ENCODE data around the gene ATAD2B. TPM values are rescaled to one million over a fixed set of nuclear protein-coding genes. Genes with fewer than 3 reads are reported as not detected.

Gene ATAD2B
- polyA plus RNA-seq, 1 of the 3 experiments (the other 2 are of a cell fraction), result 1.3 TPM

DNA sequence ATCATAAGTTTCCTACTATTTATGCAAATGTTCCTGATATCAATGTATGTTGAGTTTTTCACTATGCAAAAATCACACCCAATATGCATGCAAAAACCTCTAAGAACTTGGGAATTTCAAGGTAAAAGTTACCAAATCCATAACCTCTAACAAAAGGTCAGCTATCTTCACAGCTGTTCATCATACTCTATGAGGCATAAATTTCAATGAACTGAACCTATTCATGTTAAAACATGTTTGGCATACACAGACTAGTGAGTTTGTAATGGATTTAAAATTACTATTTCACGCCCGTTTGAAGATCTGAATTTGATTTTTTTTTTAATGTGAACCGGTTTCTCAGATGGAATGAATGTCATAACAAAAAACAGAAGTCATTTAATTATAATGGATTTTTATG, 100.2 kb downstream of the ATAD2B start:
- no peaks in the 10 kb centered on the region; a peak in 1 of 4 replicates for H3K4me1 ChIP-seq (ENCODE audit: control insufficient read depth in 1 of 2, insufficient read depth in 2 of 2, low read depth in 1 of 2, low read length in 1 of 2)
- H3K27me3 ChIP-seq (ENCODE audit: insufficient read depth), result no peaks in the 10 kb centered on the region
- no peaks in the 10 kb centered on the region for H3K79me2 ChIP-seq (ENCODE audit: insufficient read depth)
- H3F3A ChIP-seq (replicated peaks; ENCODE audit: insufficient read depth), result peaks cover 19% of the 10 kb centered on the region
- CTCF ChIA-PET, result interaction anchor here (1.3 to 8.2 kb wide), 3 partner anchors 11 to 256 kb away, joined by 5 to 72 read pairs (median 68); partner anchors contain the start of genes ATAD2B and TP53I3
- TF ChIP-seq IRF3 (IDR thresholded peaks at IDR 0.05; ENCODE audit: low read depth, low read length), result no peak
- no peak for TF ChIP-seq ELF1 (IDR thresholded peaks at IDR 0.05)
- no peak for TF ChIP-seq MEF2A (IDR thresholded peaks at IDR 0.05; ENCODE audit: borderline replicate concordance, low read depth)
- no peak for TF ChIP-seq CHD2 (IDR thresholded peaks at IDR 0.05; ENCODE audit: low read length, partially characterized antibody)
- no peak for TF ChIP-seq PBX3 (IDR thresholded peaks at IDR 0.05)
- H4K20me1 ChIP-seq (ENCODE audit: insufficient read depth), result no peaks in the 10 kb centered on the region
- no peaks in the 10 kb centered on the region for H3K9me2 ChIP-seq
- WGBS (ENCODE audit: low lambda C conversion rate), result 91% methylated on average over 3 of the region's 3 CpGs
- H3K4me3 ChIP-seq (ENCODE audit: low read depth in 2 of 2, low read length in 1 of 2), result no peak overlapping the region
- POLR2A ChIA-PET, result no interaction called here
- H3K9me3 ChIP-seq, result no peaks in the 10 kb centered on the region
- H3K9ac ChIP-seq, result no peak overlapping the region
- DNase-seq, result no peak
- H2AFZ ChIP-seq (ENCODE audit: low read depth), result no peak overlapping the region
- no peak overlapping the region for H3K4me2 ChIP-seq
- no peak overlapping the region for H3K27ac ChIP-seq (ENCODE audit: low read depth in 2 of 2, low read length in 1 of 2)
- peaks cover 6 to 7% of the 10 kb centered on the region in 2 experiments for H3K36me3 ChIP-seq (replicated peaks in 1 of 2; ENCODE audit: control insufficient read depth in 1 of 2, insufficient read depth in 2 of 2, low read length in 1 of 2)

DNA sequence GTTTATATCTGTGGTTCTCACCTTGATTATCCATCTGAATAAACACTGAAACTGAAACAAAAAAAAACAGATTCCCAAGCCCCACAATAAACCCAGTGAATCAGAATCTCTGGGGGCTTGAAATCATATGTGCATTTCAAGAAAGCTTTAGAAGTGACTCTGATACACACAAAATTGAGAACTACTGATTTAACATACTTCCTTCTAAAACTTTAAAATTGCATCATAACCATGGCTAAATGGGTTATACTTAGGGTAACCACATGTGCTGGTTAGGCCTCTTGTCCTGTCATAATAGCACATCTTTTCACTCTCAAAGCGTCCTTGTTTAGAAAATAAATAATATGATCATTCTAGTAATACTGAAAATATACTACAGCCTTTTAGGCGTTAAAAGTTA, 100.9 kb downstream of the ATAD2B start:
- POLR2A ChIA-PET, result no interaction called here
- Histone ChIP-seq H3K9me3 (no peaks in the 10 kb centered on the region), H2AFZ (ENCODE audit: low read depth) (no peak overlapping the region), H4K20me1 (ENCODE audit: insufficient read depth) (no peaks in the 10 kb centered on the region), H3K4me2 (no peak overlapping the region), H3K9ac (no peak overlapping the region), H3K4me3 (ENCODE audit: low read depth in 2 of 2, low read length in 1 of 2) (no peak overlapping the region), H3F3A (replicated peaks; ENCODE audit: insufficient read depth) (peaks cover 19% of the 10 kb centered on the region), H3K27ac (ENCODE audit: low read depth in 2 of 2, low read length in 1 of 2) (no peak overlapping the region), H3K4me1 (ENCODE audit: control insufficient read depth in 1 of 2, insufficient read depth in 2 of 2, low read depth in 1 of 2, low read length in 1 of 2) (no peaks in the 10 kb centered on the region; a peak in 1 of 4 replicates), H3K79me2 (ENCODE audit: insufficient read depth) (no peaks in the 10 kb centered on the region), H3K27me3 (ENCODE audit: insufficient read depth) (no peaks in the 10 kb centered on the region), H3K9me2 (no peaks in the 10 kb centered on the region), H3K36me3 (replicated peaks in 1 of 2; ENCODE audit: control insufficient read depth in 1 of 2, insufficient read depth in 2 of 2, low read length in 1 of 2) (peaks cover 7 to 8% of the 10 kb centered on the region in 2 experiments)
- 97% methylated on average over 2 of the region's 2 CpGs for WGBS (ENCODE audit: low lambda C conversion rate)
- no peak for DNase-seq
- TF ChIP-seq TCF12 (IDR thresholded peaks at IDR 0.05) (no peak), YY1 (IDR thresholded peaks at IDR 0.05; ENCODE audit: low read depth) (no peak), EZH2phosphoT487 (IDR thresholded peaks at IDR 0.05; ENCODE audit: borderline replicate concordance, low read depth) (no peak), FOSL2 (IDR thresholded peaks at IDR 0.05; ENCODE audit: borderline replicate concordance, low read depth) (no peak), NRF1 (IDR thresholded peaks at IDR 0.05; ENCODE audit: low read depth, low read length) (no peak), MEF2A (IDR thresholded peaks at IDR 0.05; ENCODE audit: borderline replicate concordance, low read depth) (no peak)
- TF ChIP-seq, protein P1, sequence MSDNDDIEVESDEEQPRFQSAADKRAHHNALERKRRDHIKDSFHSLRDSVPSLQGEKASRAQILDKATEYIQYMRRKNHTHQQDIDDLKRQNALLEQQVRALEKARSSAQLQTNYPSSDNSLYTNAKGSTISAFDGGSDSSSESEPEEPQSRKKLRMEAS (IDR thresholded peaks at IDR 0.05; ENCODE audit: low read depth), result no peak
- TF ChIP-seq, protein P2, sequence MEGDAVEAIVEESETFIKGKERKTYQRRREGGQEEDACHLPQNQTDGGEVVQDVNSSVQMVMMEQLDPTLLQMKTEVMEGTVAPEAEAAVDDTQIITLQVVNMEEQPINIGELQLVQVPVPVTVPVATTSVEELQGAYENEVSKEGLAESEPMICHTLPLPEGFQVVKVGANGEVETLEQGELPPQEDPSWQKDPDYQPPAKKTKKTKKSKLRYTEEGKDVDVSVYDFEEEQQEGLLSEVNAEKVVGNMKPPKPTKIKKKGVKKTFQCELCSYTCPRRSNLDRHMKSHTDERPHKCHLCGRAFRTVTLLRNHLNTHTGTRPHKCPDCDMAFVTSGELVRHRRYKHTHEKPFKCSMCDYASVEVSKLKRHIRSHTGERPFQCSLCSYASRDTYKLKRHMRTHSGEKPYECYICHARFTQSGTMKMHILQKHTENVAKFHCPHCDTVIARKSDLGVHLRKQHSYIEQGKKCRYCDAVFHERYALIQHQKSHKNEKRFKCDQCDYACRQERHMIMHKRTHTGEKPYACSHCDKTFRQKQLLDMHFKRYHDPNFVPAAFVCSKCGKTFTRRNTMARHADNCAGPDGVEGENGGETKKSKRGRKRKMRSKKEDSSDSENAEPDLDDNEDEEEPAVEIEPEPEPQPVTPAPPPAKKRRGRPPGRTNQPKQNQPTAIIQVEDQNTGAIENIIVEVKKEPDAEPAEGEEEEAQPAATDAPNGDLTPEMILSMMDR (IDR thresholded peaks at IDR 0.05), result no peak
- CTCF ChIA-PET, result interaction anchor here (0.9 to 8.2 kb wide), 11 partner anchors 10 to 256 kb away, joined by 3 to 72 read pairs (median 8); partner anchors contain the start of genes ATAD2B, TP53I3 and UBXN2A
